Measurements from ENCODE around the gene NKX2-1. TPM values are rescaled to one million over a fixed set of nuclear protein-coding genes. Genes with fewer than 3 reads are reported as not detected.

The NKX2-1 gene
- total and polyA plus RNA-seq, 9 donors, result 0.18 TPM; not detected in 8

- no peaks in the 10 kb centered on the region for H3K36me3 ChIP-seq
- intact Hi-C loops (cut with DNase I), result no loop called here
- no peaks in the 10 kb centered on the region for H3K27me3 ChIP-seq
- no peak overlapping the region for H3K4me3 ChIP-seq
- H3K9me3 ChIP-seq, result no peaks in the 10 kb centered on the region
- no peak for TF ChIP-seq CTCF (IDR thresholded peaks at IDR 0.05)
- no peak for TF ChIP-seq EP300 (IDR thresholded peaks at IDR 0.05)
- no peak for TF ChIP-seq POLR2A (IDR thresholded peaks at IDR 0.05)
- 3 to 16% (median 7%) methylated on average over 2 of the region's 2 CpGs for WGBS, 3 donors
- H3K27ac ChIP-seq, result no peak overlapping the region
- no peaks in the 10 kb centered on the region for H3K4me1 ChIP-seq (ENCODE audit: insufficient read depth)
- no peak for DNase-seq
Measured at GRCh38 chr14:36498938-36499337, 21.1 kb downstream of the NKX2-1 start.

GRCh38 chr14:36496346-36496745 lies 23.7 kb downstream of the NKX2-1 start:
- intact Hi-C loops (cut with DNase I), result no loop called here
- no peaks in the 10 kb centered on the region for H3K9me3 ChIP-seq
- no peaks in the 10 kb centered on the region for H3K36me3 ChIP-seq
- H3K27ac ChIP-seq, result no peak overlapping the region
- no peak for DNase-seq
- no peaks in the 10 kb centered on the region for H3K27me3 ChIP-seq
- 51 to 73% (median 71%) methylated on average over 4 of the region's 4 CpGs for WGBS, 3 donors
- H3K4me3 ChIP-seq, result no peak overlapping the region
- no peak for TF ChIP-seq CTCF (IDR thresholded peaks at IDR 0.05)
- TF ChIP-seq POLR2A (IDR thresholded peaks at IDR 0.05), result no peak
- TF ChIP-seq EP300 (IDR thresholded peaks at IDR 0.05), result no peak
- H3K4me1 ChIP-seq (ENCODE audit: insufficient read depth), result no peaks in the 10 kb centered on the region

- Histone ChIP-seq H3K4me3 (no peak overlapping the region), H3K27ac (no peak overlapping the region), H3K27me3 (no peaks in the 10 kb centered on the region), H3K36me3 (no peaks in the 10 kb centered on the region), H3K4me1 (ENCODE audit: insufficient read depth) (no peaks in the 10 kb centered on the region), H3K9me3 (no peaks in the 10 kb centered on the region)
- TF ChIP-seq EP300 (IDR thresholded peaks at IDR 0.05), result no peak
- TF ChIP-seq POLR2A (IDR thresholded peaks at IDR 0.05), result no peak
- TF ChIP-seq CTCF (IDR thresholded peaks at IDR 0.05), result no peak
- WGBS, 3 donors, result 4 to 7% (median 4%) methylated on average over 3 of the region's 3 CpGs
- no peak for DNase-seq
- intact Hi-C loops (cut with DNase I), result no loop called here
Measured at GRCh38 chr14:36495666-36496065, 24.4 kb downstream of the NKX2-1 start.

- TF ChIP-seq EP300 (IDR thresholded peaks at IDR 0.05), result no peak
- TF ChIP-seq POLR2A (IDR thresholded peaks at IDR 0.05), result no peak
- TF ChIP-seq CTCF (IDR thresholded peaks at IDR 0.05), result no peak
- no peaks in the 10 kb centered on the region for H3K27me3 ChIP-seq
- H3K27ac ChIP-seq, result no peak overlapping the region
- no peak for DNase-seq
- H3K4me3 ChIP-seq, result no peak overlapping the region
- 15 to 29% (median 23%) methylated on average over 3 of the region's 3 CpGs for WGBS, 3 donors
- no peaks in the 10 kb centered on the region for H3K36me3 ChIP-seq
- H3K9me3 ChIP-seq, result no peaks in the 10 kb centered on the region
- intact Hi-C loops (cut with DNase I), result no loop called here
- H3K4me1 ChIP-seq (ENCODE audit: insufficient read depth), result no peaks in the 10 kb centered on the region
Measured at GRCh38 chr14:36493761-36494160, 26.3 kb downstream of the NKX2-1 start.

GRCh38 chr14:36485773-36486172 lies 34.3 kb downstream of the NKX2-1 start:
- no peak for DNase-seq
- H3K27ac ChIP-seq, result no peak overlapping the region
- intact Hi-C loops (cut with DNase I), result no loop called here
- TF ChIP-seq CTCF (IDR thresholded peaks at IDR 0.05) (no peak), EP300 (IDR thresholded peaks at IDR 0.05) (no peak), POLR2A (IDR thresholded peaks at IDR 0.05) (no peak)
- 54 to 81% (median 60%) methylated on average over 2 of the region's 2 CpGs for WGBS, 3 donors
- H3K36me3 ChIP-seq, result no peaks in the 10 kb centered on the region
- H3K27me3 ChIP-seq, result no peaks in the 10 kb centered on the region
- H3K4me3 ChIP-seq, result no peak overlapping the region
- no peaks in the 10 kb centered on the region for H3K9me3 ChIP-seq
- no peaks in the 10 kb centered on the region for H3K4me1 ChIP-seq (ENCODE audit: insufficient read depth)
